Chondrocyte (in vitro differentiated cells): ENCODE data around the gene SYT15. TPM values are rescaled to one million over a fixed set of nuclear protein-coding genes. Genes with fewer than 3 reads are reported as not detected.
A peak's percentile ranks its signal among the peaks of the same experiment; 100 is the strongest.
"Not testable (repeated sequence)": the region's sequence is repeated elsewhere in the genome, so short reads cannot be mapped to it uniquely, and the experiment has no call there.

Experiments used
- DNase-seq: peaks from one replicate; pipeline ENCODE4 v3.0.0; 2021; ENCODE audit warnings: mixed read lengths, low spot score
- H3K27ac Mint-ChIP-seq: one replicate; pipeline ENCODE4 v1.8.0; 2021; ENCODE audit warnings: mild to moderate bottlenecking, moderate library complexity, mixed read lengths; ENCODE audit not compliant: unreplicated experiment
- H3K27me3 Mint-ChIP-seq: 2 replicates; pipeline ENCODE4 v1.8.0; 2021; ENCODE audit warnings: low read depth, mixed read lengths
- H3K36me3 Mint-ChIP-seq: 2 replicates; pipeline ENCODE4 v1.8.0; 2021; ENCODE audit warnings: low read depth, mixed read lengths
- H3K4me1 Mint-ChIP-seq: 2 replicates; pipeline ENCODE4 v1.8.0; 2021; ENCODE audit warnings: low read depth, mild to moderate bottlenecking, mixed read lengths
- H3K4me3 Mint-ChIP-seq: one replicate; pipeline ENCODE4 v1.8.0; 2021; ENCODE audit warnings: mild to moderate bottlenecking, moderate library complexity, mixed read lengths; ENCODE audit not compliant: unreplicated experiment
- H3K9me3 Mint-ChIP-seq: 2 replicates; pipeline ENCODE4 v1.8.0; 2021; ENCODE audit warnings: low read depth, mixed read lengths
- CTCF ChIP-seq: fragments of 200-600 bp; sonication (generic); IDR thresholded peaks from 2 replicates; pipeline ENCODE4 v1.5.0; 2021; ENCODE audit warnings: antibody characterized with exemption, mild to moderate bottlenecking, moderate library complexity
- total RNA-seq: library from RNA; stranded (reverse); gene quantifications from 3 replicates; pipeline ENCODE4 v1.2.1, GENCODE V29; 2021

The SYT15 gene
- total RNA-seq, 1 donor from 2014 or later: 14.5 TPM

- Mint-ChIP-seq H3K4me3 (no peak overlapping the region), H3K27me3 (peaks cover 9% of the 10 kb centered on the region), H3K4me1 (peaks cover 7% of the 10 kb centered on the region), H3K36me3 (no peaks in the 10 kb centered on the region), H3K27ac (no peak overlapping the region), H3K9me3 (no peaks in the 10 kb centered on the region)
- no peak for DNase-seq
- no peak for TF ChIP-seq CTCF
Observed at GRCh38 chr10:46560952-46561351, 18.0 kb upstream of the SYT15 start.

GRCh38 chr10:46565591-46566332, 13.2 kb upstream of the SYT15 start:
- not testable (repeated sequence) for H3K9me3 Mint-ChIP-seq, H3K4me1 Mint-ChIP-seq, H3K36me3 Mint-ChIP-seq, H3K27me3 Mint-ChIP-seq, H3K27ac Mint-ChIP-seq, H3K4me3 Mint-ChIP-seq
- TF ChIP-seq CTCF: peak; percentile 79
- DNase-seq: peak; percentile 58

- not testable (repeated sequence) for H3K4me3 Mint-ChIP-seq, H3K36me3 Mint-ChIP-seq, H3K27me3 Mint-ChIP-seq, H3K9me3 Mint-ChIP-seq, H3K27ac Mint-ChIP-seq, H3K4me1 Mint-ChIP-seq
- peak; percentile 65 for DNase-seq
Observed at GRCh38 chr10:46567151-46567550, 11.8 kb upstream of the SYT15 start.

- H3K36me3 Mint-ChIP-seq, H3K9me3 Mint-ChIP-seq, H3K27me3 Mint-ChIP-seq, H3K27ac Mint-ChIP-seq, DNase-seq, H3K4me3 Mint-ChIP-seq: not testable (repeated sequence)
- H3K4me1 Mint-ChIP-seq: peaks cover 10% of the 10 kb centered on the region
Observed at GRCh38 chr10:46570655-46571054, 8.3 kb upstream of the SYT15 start.

- H3K4me3 Mint-ChIP-seq, H3K9me3 Mint-ChIP-seq, DNase-seq, H3K27ac Mint-ChIP-seq, H3K36me3 Mint-ChIP-seq, H3K27me3 Mint-ChIP-seq: not testable (repeated sequence)
- peaks cover 10% of the 10 kb centered on the region for H3K4me1 Mint-ChIP-seq
Observed at GRCh38 chr10:46572765-46573164, 6.2 kb upstream of the SYT15 start.

GRCh38 chr10:46573314-46573713, 5.6 kb upstream of the SYT15 start:
- H3K9me3 Mint-ChIP-seq, H3K27me3 Mint-ChIP-seq, DNase-seq, H3K36me3 Mint-ChIP-seq, H3K4me3 Mint-ChIP-seq: not testable (repeated sequence)
- Mint-ChIP-seq H3K4me1 (peaks cover 10% of the 10 kb centered on the region), H3K27ac (peak overlapping the region; percentile 45)
- TF ChIP-seq CTCF: peak; percentile 32

GRCh38 chr10:46573884-46574283, 5.0 kb upstream of the SYT15 start:
- peaks cover 10% of the 10 kb centered on the region for H3K4me1 Mint-ChIP-seq
- H3K4me3 Mint-ChIP-seq, H3K36me3 Mint-ChIP-seq, H3K27ac Mint-ChIP-seq, H3K27me3 Mint-ChIP-seq, H3K9me3 Mint-ChIP-seq, DNase-seq: not testable (repeated sequence)

- not testable (repeated sequence) for H3K27ac Mint-ChIP-seq, H3K4me1 Mint-ChIP-seq, DNase-seq, H3K4me3 Mint-ChIP-seq, H3K36me3 Mint-ChIP-seq, H3K9me3 Mint-ChIP-seq, H3K27me3 Mint-ChIP-seq
Observed at GRCh38 chr10:46577624-46578473, 1.1 kb upstream of the SYT15 start.

GRCh38 chr10:46579378-46579777, 450 bp downstream of the SYT15 start:
- not testable (repeated sequence) for DNase-seq, H3K27me3 Mint-ChIP-seq, H3K27ac Mint-ChIP-seq, H3K4me3 Mint-ChIP-seq, H3K9me3 Mint-ChIP-seq, H3K36me3 Mint-ChIP-seq, H3K4me1 Mint-ChIP-seq

GRCh38 chr10:46581997-46582396, 3.1 kb downstream of the SYT15 start:
- not testable (repeated sequence) for H3K4me3 Mint-ChIP-seq, DNase-seq

More at GRCh38 chr10:46581997-46582396, 3.1 kb downstream of the SYT15 start:
- not testable (repeated sequence) for H3K36me3 Mint-ChIP-seq, H3K4me1 Mint-ChIP-seq, H3K9me3 Mint-ChIP-seq, H3K27ac Mint-ChIP-seq, H3K27me3 Mint-ChIP-seq
